ENCODE measurements around the gene POU6F2. TPM values are rescaled to one million over a fixed set of nuclear protein-coding genes. Genes with fewer than 3 reads are reported as not detected.

Gene POU6F2
- total RNA-seq, 1 experiment from 2014 or later: 2.9 TPM

DNA sequence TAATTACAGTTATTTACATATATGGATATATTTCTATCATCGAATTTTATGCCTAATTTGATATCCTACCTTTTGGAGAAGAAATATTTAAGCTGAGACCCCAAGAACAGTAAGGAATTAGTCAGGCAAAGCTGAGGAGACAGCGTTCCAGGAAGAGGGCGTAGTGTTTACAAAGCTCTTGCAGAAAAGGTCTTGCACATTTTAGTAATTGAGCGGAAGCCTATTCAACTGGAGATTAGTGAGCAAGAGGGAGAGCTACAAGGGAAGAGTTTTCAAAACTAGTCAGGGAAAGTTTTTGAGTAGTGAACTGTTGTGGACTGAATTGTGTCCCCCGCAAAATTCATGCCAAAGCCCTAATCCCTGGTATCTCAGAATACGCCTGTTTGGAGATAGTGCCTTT is 26.5 kb upstream of the POU6F2 start:
- Mint-ChIP-seq H3K27me3 (ENCODE audit: low read depth) (no peaks in the 10 kb centered on the region), H3K4me1 (peaks cover 6% of the 10 kb centered on the region), H3K9me3 (no peaks in the 10 kb centered on the region), H3K36me3 (no peaks in the 10 kb centered on the region), H3K27ac (no peak overlapping the region; the same call in 1 of the 2 replicates), H3K4me3 (no peak overlapping the region)
- POLR2A ChIA-PET: no interaction called here
- CTCF ChIA-PET: no interaction called here
- DNase-seq (ENCODE audit: low spot score) (no peak), ATAC-seq (no peak)
- TF ChIP-seq ZBTB21 (CRISPR knock-in tag; IDR thresholded peaks at IDR 0.05; ENCODE audit: borderline replicate concordance): no peak
- no peak for TF ChIP-seq TP53 (CRISPR knock-in tag; IDR thresholded peaks at IDR 0.05)
- TF ChIP-seq GRHL2 (CRISPR knock-in tag; IDR thresholded peaks at IDR 0.05; ENCODE audit: insufficient replicate concordance, severe bottlenecking): no peak
- TF ChIP-seq RORB (CRISPR knock-in tag; IDR thresholded peaks at IDR 0.05): no peak
- TF ChIP-seq ESRRA (CRISPR knock-in tag; IDR thresholded peaks at IDR 0.05; ENCODE audit: borderline replicate concordance): no peak

DNA sequence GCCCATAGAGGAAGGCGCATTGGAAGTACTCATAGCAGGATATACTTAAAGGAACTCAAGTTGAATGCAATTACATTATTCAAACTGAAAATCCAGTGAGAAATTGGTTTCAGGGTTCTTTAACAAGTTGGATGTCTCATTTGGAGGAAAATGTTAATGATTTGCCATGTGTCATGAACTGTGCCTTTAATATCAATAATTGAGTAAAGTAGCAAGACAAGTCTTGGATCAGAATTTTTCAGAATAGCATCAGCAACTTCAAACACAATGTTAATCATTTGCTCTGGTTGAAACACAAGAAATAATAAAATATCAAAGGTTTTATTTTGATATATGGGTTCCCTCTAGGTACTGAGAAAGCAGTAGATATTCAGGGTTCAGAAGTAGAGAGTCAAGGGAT is 24.5 kb upstream of the POU6F2 start:
- Mint-ChIP-seq H3K4me1 (peaks cover 9% of the 10 kb centered on the region), H3K36me3 (no peaks in the 10 kb centered on the region), H3K27ac (no peak overlapping the region), H3K9me3 (no peaks in the 10 kb centered on the region), H3K4me3 (no peak overlapping the region), H3K27me3 (ENCODE audit: low read depth) (no peaks in the 10 kb centered on the region)
- DNase-seq (ENCODE audit: low spot score) (no peak), ATAC-seq (no peak)
- ChIA-PET CTCF (no interaction called here), POLR2A (no interaction called here)
- no peak for TF ChIP-seq ZNF263 (CRISPR knock-in tag; IDR thresholded peaks at IDR 0.05; ENCODE audit: low read depth)
- TF ChIP-seq ZNF416 (CRISPR knock-in tag; IDR thresholded peaks at IDR 0.05): no peak
- TF ChIP-seq, protein P1, sequence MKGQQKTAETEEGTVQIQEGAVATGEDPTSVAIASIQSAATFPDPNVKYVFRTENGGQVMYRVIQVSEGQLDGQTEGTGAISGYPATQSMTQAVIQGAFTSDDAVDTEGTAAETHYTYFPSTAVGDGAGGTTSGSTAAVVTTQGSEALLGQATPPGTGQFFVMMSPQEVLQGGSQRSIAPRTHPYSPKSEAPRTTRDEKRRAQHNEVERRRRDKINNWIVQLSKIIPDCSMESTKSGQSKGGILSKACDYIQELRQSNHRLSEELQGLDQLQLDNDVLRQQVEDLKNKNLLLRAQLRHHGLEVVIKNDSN (CRISPR knock-in tag; IDR thresholded peaks at IDR 0.05): no peak
- TF ChIP-seq, protein P2, sequence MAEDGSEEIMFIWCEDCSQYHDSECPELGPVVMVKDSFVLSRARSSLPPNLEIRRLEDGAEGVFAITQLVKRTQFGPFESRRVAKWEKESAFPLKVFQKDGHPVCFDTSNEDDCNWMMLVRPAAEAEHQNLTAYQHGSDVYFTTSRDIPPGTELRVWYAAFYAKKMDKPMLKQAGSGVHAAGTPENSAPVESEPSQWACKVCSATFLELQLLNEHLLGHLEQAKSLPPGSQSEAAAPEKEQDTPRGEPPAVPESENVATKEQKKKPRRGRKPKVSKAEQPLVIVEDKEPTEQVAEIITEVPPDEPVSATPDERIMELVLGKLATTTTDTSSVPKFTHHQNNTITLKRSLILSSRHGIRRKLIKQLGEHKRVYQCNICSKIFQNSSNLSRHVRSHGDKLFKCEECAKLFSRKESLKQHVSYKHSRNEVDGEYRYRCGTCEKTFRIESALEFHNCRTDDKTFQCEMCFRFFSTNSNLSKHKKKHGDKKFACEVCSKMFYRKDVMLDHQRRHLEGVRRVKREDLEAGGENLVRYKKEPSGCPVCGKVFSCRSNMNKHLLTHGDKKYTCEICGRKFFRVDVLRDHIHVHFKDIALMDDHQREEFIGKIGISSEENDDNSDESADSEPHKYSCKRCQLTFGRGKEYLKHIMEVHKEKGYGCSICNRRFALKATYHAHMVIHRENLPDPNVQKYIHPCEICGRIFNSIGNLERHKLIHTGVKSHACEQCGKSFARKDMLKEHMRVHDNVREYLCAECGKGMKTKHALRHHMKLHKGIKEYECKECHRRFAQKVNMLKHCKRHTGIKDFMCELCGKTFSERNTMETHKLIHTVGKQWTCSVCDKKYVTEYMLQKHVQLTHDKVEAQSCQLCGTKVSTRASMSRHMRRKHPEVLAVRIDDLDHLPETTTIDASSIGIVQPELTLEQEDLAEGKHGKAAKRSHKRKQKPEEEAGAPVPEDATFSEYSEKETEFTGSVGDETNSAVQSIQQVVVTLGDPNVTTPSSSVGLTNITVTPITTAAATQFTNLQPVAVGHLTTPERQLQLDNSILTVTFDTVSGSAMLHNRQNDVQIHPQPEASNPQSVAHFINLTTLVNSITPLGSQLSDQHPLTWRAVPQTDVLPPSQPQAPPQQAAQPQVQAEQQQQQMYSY (CRISPR knock-in tag; IDR thresholded peaks at IDR 0.05): no peak
- TF ChIP-seq, protein P3, sequence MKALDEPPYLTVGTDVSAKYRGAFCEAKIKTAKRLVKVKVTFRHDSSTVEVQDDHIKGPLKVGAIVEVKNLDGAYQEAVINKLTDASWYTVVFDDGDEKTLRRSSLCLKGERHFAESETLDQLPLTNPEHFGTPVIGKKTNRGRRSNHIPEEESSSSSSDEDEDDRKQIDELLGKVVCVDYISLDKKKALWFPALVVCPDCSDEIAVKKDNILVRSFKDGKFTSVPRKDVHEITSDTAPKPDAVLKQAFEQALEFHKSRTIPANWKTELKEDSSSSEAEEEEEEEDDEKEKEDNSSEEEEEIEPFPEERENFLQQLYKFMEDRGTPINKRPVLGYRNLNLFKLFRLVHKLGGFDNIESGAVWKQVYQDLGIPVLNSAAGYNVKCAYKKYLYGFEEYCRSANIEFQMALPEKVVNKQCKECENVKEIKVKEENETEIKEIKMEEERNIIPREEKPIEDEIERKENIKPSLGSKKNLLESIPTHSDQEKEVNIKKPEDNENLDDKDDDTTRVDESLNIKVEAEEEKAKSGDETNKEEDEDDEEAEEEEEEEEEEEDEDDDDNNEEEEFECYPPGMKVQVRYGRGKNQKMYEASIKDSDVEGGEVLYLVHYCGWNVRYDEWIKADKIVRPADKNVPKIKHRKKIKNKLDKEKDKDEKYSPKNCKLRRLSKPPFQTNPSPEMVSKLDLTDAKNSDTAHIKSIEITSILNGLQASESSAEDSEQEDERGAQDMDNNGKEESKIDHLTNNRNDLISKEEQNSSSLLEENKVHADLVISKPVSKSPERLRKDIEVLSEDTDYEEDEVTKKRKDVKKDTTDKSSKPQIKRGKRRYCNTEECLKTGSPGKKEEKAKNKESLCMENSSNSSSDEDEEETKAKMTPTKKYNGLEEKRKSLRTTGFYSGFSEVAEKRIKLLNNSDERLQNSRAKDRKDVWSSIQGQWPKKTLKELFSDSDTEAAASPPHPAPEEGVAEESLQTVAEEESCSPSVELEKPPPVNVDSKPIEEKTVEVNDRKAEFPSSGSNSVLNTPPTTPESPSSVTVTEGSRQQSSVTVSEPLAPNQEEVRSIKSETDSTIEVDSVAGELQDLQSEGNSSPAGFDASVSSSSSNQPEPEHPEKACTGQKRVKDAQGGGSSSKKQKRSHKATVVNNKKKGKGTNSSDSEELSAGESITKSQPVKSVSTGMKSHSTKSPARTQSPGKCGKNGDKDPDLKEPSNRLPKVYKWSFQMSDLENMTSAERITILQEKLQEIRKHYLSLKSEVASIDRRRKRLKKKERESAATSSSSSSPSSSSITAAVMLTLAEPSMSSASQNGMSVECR (CRISPR knock-in tag; IDR thresholded peaks at IDR 0.05; ENCODE audit: borderline replicate concordance): no peak
- no peak for TF ChIP-seq ETV6 (CRISPR knock-in tag; IDR thresholded peaks at IDR 0.05)
- TF ChIP-seq FOXJ3 (CRISPR knock-in tag; IDR thresholded peaks at IDR 0.05; ENCODE audit: borderline replicate concordance): no peak
- TF ChIP-seq, protein P4, sequence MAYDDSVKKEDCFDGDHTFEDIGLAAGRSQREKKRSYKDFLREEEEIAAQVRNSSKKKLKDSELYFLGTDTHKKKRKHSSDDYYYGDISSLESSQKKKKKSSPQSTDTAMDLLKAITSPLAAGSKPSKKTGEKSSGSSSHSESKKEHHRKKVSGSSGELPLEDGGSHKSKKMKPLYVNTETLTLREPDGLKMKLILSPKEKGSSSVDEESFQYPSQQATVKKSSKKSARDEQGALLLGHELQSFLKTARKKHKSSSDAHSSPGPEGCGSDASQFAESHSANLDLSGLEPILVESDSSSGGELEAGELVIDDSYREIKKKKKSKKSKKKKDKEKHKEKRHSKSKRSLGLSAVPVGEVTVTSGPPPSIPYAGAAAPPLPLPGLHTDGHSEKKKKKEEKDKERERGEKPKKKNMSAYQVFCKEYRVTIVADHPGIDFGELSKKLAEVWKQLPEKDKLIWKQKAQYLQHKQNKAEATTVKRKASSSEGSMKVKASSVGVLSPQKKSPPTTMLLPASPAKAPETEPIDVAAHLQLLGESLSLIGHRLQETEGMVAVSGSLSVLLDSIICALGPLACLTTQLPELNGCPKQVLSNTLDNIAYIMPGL (CRISPR knock-in tag; IDR thresholded peaks at IDR 0.05): no peak
- no peak for TF ChIP-seq GTF2I (CRISPR knock-in tag; conservative IDR thresholded peaks at IDR 0.05)
- no peak for TF ChIP-seq PRRX2 (CRISPR knock-in tag; IDR thresholded peaks at IDR 0.05)
- TF ChIP-seq, protein P5, sequence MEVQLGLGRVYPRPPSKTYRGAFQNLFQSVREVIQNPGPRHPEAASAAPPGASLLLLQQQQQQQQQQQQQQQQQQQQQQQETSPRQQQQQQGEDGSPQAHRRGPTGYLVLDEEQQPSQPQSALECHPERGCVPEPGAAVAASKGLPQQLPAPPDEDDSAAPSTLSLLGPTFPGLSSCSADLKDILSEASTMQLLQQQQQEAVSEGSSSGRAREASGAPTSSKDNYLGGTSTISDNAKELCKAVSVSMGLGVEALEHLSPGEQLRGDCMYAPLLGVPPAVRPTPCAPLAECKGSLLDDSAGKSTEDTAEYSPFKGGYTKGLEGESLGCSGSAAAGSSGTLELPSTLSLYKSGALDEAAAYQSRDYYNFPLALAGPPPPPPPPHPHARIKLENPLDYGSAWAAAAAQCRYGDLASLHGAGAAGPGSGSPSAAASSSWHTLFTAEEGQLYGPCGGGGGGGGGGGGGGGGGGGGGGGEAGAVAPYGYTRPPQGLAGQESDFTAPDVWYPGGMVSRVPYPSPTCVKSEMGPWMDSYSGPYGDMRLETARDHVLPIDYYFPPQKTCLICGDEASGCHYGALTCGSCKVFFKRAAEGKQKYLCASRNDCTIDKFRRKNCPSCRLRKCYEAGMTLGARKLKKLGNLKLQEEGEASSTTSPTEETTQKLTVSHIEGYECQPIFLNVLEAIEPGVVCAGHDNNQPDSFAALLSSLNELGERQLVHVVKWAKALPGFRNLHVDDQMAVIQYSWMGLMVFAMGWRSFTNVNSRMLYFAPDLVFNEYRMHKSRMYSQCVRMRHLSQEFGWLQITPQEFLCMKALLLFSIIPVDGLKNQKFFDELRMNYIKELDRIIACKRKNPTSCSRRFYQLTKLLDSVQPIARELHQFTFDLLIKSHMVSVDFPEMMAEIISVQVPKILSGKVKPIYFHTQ (CRISPR knock-in tag; IDR thresholded peaks at IDR 0.05): no peak
- no peak for TF ChIP-seq HMGA2 (CRISPR knock-in tag; IDR thresholded peaks at IDR 0.05)
- TF ChIP-seq, protein P6, sequence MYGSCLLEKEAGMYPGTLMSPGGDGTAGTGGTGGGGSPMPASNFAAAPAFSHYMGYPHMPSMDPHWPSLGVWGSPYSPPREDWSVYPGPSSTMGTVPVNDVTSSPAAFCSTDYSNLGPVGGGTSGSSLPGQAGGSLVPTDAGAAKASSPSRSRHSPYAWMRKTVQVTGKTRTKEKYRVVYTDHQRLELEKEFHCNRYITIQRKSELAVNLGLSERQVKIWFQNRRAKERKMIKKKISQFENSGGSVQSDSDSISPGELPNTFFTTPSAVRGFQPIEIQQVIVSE (CRISPR knock-in tag; IDR thresholded peaks at IDR 0.05; ENCODE audit: borderline replicate concordance): no peak
- TF ChIP-seq ZNF423 (CRISPR knock-in tag; IDR thresholded peaks at IDR 0.05): no peak
- TF ChIP-seq, protein P7, sequence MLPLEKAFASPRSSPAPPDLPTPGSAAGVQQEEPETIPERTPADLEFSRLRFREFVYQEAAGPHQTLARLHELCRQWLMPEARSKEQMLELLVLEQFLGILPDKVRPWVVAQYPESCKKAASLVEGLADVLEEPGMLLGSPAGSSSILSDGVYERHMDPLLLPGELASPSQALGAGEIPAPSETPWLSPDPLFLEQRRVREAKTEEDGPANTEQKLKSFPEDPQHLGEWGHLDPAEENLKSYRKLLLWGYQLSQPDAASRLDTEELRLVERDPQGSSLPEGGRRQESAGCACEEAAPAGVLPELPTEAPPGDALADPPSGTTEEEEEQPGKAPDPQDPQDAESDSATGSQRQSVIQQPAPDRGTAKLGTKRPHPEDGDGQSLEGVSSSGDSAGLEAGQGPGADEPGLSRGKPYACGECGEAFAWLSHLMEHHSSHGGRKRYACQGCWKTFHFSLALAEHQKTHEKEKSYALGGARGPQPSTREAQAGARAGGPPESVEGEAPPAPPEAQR (CRISPR knock-in tag; IDR thresholded peaks at IDR 0.05): no peak
